ENCODE measurements around the gene EPB41L4B.

EPB41L4B gene

DNA sequence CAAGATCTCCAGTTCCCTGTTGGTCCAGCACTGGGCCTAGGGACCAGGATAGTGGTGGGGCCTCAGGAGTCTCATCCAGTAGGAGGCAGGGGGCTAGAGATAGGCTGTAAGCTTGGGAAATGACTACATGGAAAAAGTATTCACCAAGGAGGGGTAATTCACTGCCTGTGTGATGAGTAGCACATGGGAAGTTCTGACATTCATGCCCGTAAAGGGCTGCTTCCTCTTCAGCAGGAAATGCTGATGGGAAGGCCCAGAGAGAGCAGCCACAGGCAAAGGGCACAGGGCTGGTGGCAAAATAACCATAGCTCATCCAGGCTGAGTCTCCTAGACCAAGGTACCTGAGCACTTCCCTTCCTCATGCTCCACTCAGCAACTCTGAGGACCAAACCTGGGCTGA is 130.7 kb downstream of the EPB41L4B start:
- TF ChIP-seq, protein P1, sequence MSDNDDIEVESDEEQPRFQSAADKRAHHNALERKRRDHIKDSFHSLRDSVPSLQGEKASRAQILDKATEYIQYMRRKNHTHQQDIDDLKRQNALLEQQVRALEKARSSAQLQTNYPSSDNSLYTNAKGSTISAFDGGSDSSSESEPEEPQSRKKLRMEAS (IDR thresholded peaks at IDR 0.05; ENCODE audit: low read depth, low read length) = no peak
- TF ChIP-seq, protein P2, sequence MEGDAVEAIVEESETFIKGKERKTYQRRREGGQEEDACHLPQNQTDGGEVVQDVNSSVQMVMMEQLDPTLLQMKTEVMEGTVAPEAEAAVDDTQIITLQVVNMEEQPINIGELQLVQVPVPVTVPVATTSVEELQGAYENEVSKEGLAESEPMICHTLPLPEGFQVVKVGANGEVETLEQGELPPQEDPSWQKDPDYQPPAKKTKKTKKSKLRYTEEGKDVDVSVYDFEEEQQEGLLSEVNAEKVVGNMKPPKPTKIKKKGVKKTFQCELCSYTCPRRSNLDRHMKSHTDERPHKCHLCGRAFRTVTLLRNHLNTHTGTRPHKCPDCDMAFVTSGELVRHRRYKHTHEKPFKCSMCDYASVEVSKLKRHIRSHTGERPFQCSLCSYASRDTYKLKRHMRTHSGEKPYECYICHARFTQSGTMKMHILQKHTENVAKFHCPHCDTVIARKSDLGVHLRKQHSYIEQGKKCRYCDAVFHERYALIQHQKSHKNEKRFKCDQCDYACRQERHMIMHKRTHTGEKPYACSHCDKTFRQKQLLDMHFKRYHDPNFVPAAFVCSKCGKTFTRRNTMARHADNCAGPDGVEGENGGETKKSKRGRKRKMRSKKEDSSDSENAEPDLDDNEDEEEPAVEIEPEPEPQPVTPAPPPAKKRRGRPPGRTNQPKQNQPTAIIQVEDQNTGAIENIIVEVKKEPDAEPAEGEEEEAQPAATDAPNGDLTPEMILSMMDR (IDR thresholded peaks at IDR 0.05; ENCODE audit: low read depth, low read length) = no peak
- no peak for TF ChIP-seq MYC (IDR thresholded peaks at IDR 0.05; ENCODE audit: low read depth, low read length)
- TF ChIP-seq POLR2A (IDR thresholded peaks at IDR 0.05; ENCODE audit: extremely low read depth, insufficient read length) = no peak
- DNase-seq (ENCODE audit: low read depth) = no peak
- H3K4me3 ChIP-seq (ENCODE audit: low read depth, low read length) = no peak overlapping the region

DNA sequence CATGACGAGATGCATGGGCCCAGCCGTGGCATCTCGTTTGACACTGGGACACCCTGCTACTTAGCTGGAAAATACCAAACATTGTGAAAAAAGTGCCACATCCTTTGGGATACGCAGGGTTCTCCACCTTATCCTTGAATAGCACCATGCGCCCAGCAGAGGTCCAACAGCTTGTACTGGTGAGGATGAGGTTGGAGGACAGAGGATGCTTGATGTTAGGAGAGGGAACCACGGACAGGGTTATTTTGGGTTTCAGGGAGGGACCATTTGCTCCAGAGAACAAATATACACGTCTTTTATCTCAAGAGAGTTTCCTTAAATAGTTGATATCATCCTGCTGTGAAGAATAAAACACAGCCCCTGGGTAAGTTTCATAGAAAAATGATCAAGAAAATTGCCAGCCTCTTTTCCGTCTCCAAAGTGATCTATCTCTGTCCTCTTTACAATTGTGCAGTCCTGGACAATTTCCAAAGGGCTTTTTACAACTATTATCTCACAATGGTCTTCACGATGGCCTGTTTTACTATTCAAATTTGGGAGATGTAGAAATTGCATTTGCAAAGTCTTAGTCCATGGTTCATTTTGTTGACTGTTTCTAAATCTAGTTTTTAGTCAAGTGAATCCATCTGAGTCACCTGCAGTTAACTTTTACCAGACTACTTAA is 133.9 kb downstream of the EPB41L4B start:
- H3K4me3 ChIP-seq (ENCODE audit: low read depth, low read length) = no peak overlapping the region
- no peak for DNase-seq (ENCODE audit: low read depth)
- TF ChIP-seq, protein P2 (IDR thresholded peaks at IDR 0.05; ENCODE audit: low read depth, low read length) = no peak
- TF ChIP-seq POLR2A (IDR thresholded peaks at IDR 0.05; ENCODE audit: extremely low read depth, insufficient read length) (no peak), MYC (IDR thresholded peaks at IDR 0.05; ENCODE audit: low read depth, low read length) (no peak)
- TF ChIP-seq, protein P1 (IDR thresholded peaks at IDR 0.05; ENCODE audit: low read depth, low read length) = no peak

DNA sequence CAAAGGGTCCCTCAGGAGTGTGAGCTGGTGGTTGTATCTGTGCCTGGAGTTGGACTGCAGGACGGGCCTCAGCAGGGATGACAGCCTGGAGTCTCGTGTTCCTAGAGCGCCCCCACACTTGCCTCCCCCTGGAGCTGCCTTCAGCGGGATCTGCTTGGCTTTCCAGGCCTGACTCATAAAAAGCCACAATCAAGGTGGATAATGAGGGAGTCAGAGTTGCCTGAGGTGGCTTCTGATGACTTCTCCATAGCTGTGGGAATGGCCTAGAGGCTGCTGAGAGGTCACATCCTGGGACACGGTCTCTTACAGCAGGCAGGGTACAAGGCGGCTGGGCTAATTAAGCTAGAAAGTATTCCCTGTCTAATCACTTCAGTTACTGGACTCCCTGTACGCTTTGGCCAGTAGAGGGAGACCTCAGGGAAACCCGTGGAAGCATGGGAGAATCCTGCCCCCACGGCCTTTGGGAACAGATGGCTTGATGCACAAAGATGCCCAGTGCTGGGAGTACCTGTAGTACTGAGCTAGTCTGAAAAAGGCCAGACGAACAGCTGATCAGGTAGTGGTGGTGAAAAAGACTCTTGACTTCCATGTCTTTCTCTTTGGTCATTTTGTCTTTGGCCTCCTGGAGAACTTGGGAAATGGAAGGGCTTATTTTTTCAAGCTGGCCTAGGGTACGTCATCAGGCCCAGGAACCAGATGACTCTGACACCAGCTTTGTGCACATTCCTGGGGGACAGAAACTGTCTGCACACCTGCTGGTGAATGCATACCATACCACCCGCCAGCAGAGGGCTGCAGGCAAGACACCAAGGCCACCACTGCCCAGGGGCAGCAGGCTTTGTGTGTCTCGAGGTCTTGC is 137.7 kb downstream of the EPB41L4B start:
- TF ChIP-seq, protein P2 (IDR thresholded peaks at IDR 0.05; ENCODE audit: low read depth, low read length) = peak; percentile 33
- TF ChIP-seq POLR2A (IDR thresholded peaks at IDR 0.05; ENCODE audit: extremely low read depth, insufficient read length) (no peak), MYC (IDR thresholded peaks at IDR 0.05; ENCODE audit: low read depth, low read length) (no peak)
- TF ChIP-seq, protein P1 (IDR thresholded peaks at IDR 0.05; ENCODE audit: low read depth, low read length) = no peak
- no peak overlapping the region for H3K4me3 ChIP-seq (ENCODE audit: low read depth, low read length)
- peak; percentile 26 for DNase-seq (ENCODE audit: low read depth)

DNA sequence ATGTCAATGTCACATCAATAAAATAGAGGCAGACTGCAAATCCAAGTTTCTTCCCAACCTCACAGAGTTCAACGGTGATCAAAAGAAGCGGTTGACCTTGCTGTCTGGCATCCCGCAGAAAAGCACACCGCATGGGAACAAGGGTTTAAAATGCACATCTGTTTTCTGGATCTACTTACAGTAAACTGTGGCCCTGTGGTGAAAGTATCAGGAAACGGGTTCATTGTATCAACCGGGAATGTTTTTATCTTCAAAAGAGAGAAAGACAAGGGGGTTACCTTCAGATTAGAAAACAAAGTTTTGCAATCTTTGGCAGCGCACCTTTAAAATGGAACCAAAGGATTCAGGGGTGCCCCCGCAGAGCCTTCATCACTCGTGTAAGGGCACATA is 138.3 kb downstream of the EPB41L4B start:
- no peak overlapping the region for H3K4me3 ChIP-seq (ENCODE audit: low read depth, low read length)
- DNase-seq (ENCODE audit: low read depth) = no peak
- TF ChIP-seq POLR2A (IDR thresholded peaks at IDR 0.05; ENCODE audit: extremely low read depth, insufficient read length) (no peak), MYC (IDR thresholded peaks at IDR 0.05; ENCODE audit: low read depth, low read length) (no peak)
- TF ChIP-seq, protein P2 (IDR thresholded peaks at IDR 0.05; ENCODE audit: low read depth, low read length) = no peak
- TF ChIP-seq, protein P1 (IDR thresholded peaks at IDR 0.05; ENCODE audit: low read depth, low read length) = no peak

DNA sequence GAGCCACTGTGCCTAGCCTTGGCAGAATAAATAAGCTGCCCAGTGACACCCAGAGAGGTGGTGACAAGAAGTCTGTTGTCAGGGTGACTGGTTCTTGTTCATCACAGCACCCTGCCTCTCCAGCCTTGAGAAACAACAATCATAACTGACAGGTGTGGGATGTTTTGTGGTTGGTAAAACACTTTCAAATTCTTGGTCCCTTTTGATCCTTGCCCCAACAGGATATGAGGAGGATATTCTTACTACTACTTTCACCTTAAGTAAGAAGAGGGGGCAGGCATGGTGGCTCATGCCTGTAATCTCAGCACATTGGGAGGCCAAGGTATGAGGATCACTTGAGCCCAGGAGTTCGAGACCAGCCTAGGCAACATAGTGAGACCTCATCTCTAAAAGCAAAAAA is 139.6 kb downstream of the EPB41L4B start:
- DNase-seq (ENCODE audit: low read depth) = no peak
- TF ChIP-seq POLR2A (IDR thresholded peaks at IDR 0.05; ENCODE audit: extremely low read depth, insufficient read length) = no peak
- H3K4me3 ChIP-seq (ENCODE audit: low read depth, low read length) = no peak overlapping the region

DNA sequence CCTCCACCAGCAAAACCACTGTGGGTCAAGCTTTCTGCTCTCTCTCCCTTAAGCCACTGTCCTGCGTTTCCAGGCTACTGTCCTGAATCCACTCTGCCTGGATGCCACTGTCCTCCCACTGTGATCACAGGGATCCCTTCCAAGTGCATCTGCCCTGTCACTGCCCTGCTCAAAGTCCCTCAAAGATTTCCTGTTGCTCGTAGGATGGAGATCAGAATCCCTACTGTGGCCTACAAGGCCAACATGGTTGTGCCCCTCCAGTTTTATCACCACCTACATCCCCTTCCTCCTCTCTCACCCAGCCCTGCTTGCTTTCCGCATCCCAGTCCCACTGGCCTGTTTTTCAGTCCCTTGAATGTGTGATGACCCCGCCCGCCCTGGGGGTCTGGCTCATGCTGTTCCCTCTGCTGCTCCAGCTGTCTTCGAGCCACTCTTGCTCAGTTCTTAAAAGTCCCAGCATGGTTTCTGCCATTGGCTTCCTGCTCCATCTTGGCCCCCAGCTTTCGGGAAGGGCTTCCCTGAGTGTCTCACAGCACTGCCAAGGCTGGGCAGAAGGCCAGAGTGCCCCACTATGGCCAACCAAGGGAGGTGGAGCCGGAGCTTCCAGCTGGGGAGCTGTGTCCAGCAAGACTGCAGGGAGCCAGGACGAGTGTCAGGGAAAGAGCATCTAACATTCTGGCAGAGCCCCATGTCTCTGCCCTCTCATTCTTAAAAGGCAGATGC is 140.9 kb downstream of the EPB41L4B start:
- no peak overlapping the region for H3K4me3 ChIP-seq (ENCODE audit: low read depth, low read length)
- no peak for TF ChIP-seq MYC (IDR thresholded peaks at IDR 0.05; ENCODE audit: low read depth, low read length)
- TF ChIP-seq, protein P1 (IDR thresholded peaks at IDR 0.05; ENCODE audit: low read depth, low read length) = no peak
- TF ChIP-seq, protein P2 (IDR thresholded peaks at IDR 0.05; ENCODE audit: low read depth, low read length) = no peak
- TF ChIP-seq POLR2A (IDR thresholded peaks at IDR 0.05; ENCODE audit: extremely low read depth, insufficient read length) = no peak
- no peak for DNase-seq (ENCODE audit: low read depth)

Measured in NB4 (cell line).